WTC11 (cell line): ENCODE results near the gene PALD1. TPM values are rescaled to one million over a fixed set of nuclear protein-coding genes. Genes with fewer than 3 reads are reported as not detected.

Source experiments
- ATAC-seq: fragments of 200-7000 bp; cut with Tn5 transposase; 2 replicates; pipeline ENCODE4 v1.10.0; 2021; ENCODE audit warnings: mild to moderate bottlenecking, moderate library complexity
- CTCF ChIA-PET: fragments of 300-600 bp; sonication (Branson Sonifier 250); formaldehyde crosslinking; loops from one replicate; lab custom pipeline; 2021; ENCODE audit warnings: antibody characterized with exemption; lab: Charles Lee
- POLR2A ChIA-PET: fragments of 350-600 bp; sonication (Branson Sonifier 250); formaldehyde crosslinking; loops from one replicate; lab custom pipeline; 2021; ENCODE audit warnings: antibody characterized with exemption; lab: Charles Lee
- DNase-seq: peaks from one replicate; pipeline ENCODE4 v3.0.0; 2021; ENCODE audit warnings: low spot score
- H3K27ac Mint-ChIP-seq: 2 replicates; pipeline ENCODE4 v1.8.0; 2021; ENCODE audit warnings: mixed read lengths
- H3K27me3 Mint-ChIP-seq: 2 replicates; pipeline ENCODE4 v1.8.0; 2021; ENCODE audit warnings: low read depth, mild to moderate bottlenecking, moderate library complexity, mixed read lengths
- H3K36me3 Mint-ChIP-seq: 2 replicates; pipeline ENCODE4 v1.8.0; 2021; ENCODE audit warnings: mixed read lengths
- H3K4me1 Mint-ChIP-seq: 2 replicates; pipeline ENCODE4 v1.8.0; 2022; ENCODE audit warnings: mixed read lengths
- H3K4me3 Mint-ChIP-seq: 2 replicates; pipeline ENCODE4 v1.8.0; 2021; ENCODE audit warnings: mild to moderate bottlenecking, moderate library complexity, mixed read lengths
- H3K9me3 Mint-ChIP-seq: 2 replicates; pipeline ENCODE4 v1.8.0; 2021; ENCODE audit warnings: mixed read lengths
- CBFB ChIP-seq: sonication (generic); formaldehyde crosslinking; IDR thresholded peaks from 2 replicates; pipeline ENCODE4 v1.8.1; 2022; ENCODE audit warnings: mild to moderate bottlenecking, low read depth, missing genetic modification reagents
- CREB1 ChIP-seq: sonication (generic); formaldehyde crosslinking; IDR thresholded peaks from 2 replicates; pipeline ENCODE4 v1.8.0; 2023; ENCODE audit warnings: mild to moderate bottlenecking, missing genetic modification reagents
- FOXJ3 ChIP-seq: sonication (generic); formaldehyde crosslinking; IDR thresholded peaks from 2 replicates; pipeline ENCODE4 v1.9.0; 2021; ENCODE audit warnings: missing genetic modification reagents, mild to moderate bottlenecking, borderline replicate concordance
- HMGA2 ChIP-seq: fragments of 250-450 bp; sonication (Bioruptor Pico); IDR thresholded peaks from 2 replicates; pipeline ENCODE4 v1.4.0; 2021; ENCODE audit warnings: mild to moderate bottlenecking, moderate library complexity
- MYBL2 ChIP-seq: sonication (generic); formaldehyde crosslinking; IDR thresholded peaks from 2 replicates; pipeline ENCODE4 v1.8.1; 2023; ENCODE audit warnings: mild to moderate bottlenecking, moderate library complexity, missing genetic modification reagents
- NR2C2 ChIP-seq: sonication (generic); formaldehyde crosslinking; IDR thresholded peaks from 2 replicates; pipeline ENCODE4 v1.8.0; 2022; ENCODE audit warnings: mild to moderate bottlenecking, missing genetic modification reagents
- RELA ChIP-seq: sonication (generic); formaldehyde crosslinking; IDR thresholded peaks from 2 replicates; pipeline ENCODE4 v1.8.1; 2022; ENCODE audit warnings: missing genetic modification reagents, mild to moderate bottlenecking, borderline replicate concordance
- SMAD3 ChIP-seq: sonication (generic); formaldehyde crosslinking; IDR thresholded peaks from 2 replicates; pipeline ENCODE4 v1.8.0; 2022; ENCODE audit warnings: missing genetic modification reagents, mild to moderate bottlenecking, borderline replicate concordance
- SP1 ChIP-seq: sonication (generic); formaldehyde crosslinking; conservative IDR thresholded peaks from 2 replicates; pipeline ENCODE4 v1.8.1; 2022; ENCODE audit warnings: missing genetic modification reagents
- TEAD1 ChIP-seq: sonication (generic); formaldehyde crosslinking; IDR thresholded peaks from 2 replicates; pipeline ENCODE4 v1.8.0; 2022; ENCODE audit warnings: mild to moderate bottlenecking, missing genetic modification reagents
- TEAD4 ChIP-seq: sonication (generic); formaldehyde crosslinking; IDR thresholded peaks from 2 replicates; pipeline ENCODE4 v1.8.0; 2022; ENCODE audit warnings: mild to moderate bottlenecking, missing genetic modification reagents
- TP53 ChIP-seq: sonication (generic); formaldehyde crosslinking; IDR thresholded peaks from 2 replicates; pipeline ENCODE4 v1.8.1; 2023; ENCODE audit warnings: mild to moderate bottlenecking, missing genetic modification reagents
- ZNF121 ChIP-seq: sonication (generic); formaldehyde crosslinking; IDR thresholded peaks from 2 replicates; pipeline ENCODE4 v1.8.0; 2023; ENCODE audit warnings: missing genetic modification reagents
- ZNF232 ChIP-seq: sonication (generic); formaldehyde crosslinking; IDR thresholded peaks from 2 replicates; pipeline ENCODE4 v1.8.0; 2022; ENCODE audit warnings: mild to moderate bottlenecking, missing genetic modification reagents
- ZNF396 ChIP-seq: fragments of 250-450 bp; sonication (Bioruptor Pico); IDR thresholded peaks from 2 replicates; pipeline ENCODE4 v1.8.0; 2021; ENCODE audit warnings: mild to moderate bottlenecking, moderate library complexity, borderline replicate concordance
- ZNF423 ChIP-seq: fragments of 250-450 bp; sonication (Bioruptor Pico); IDR thresholded peaks from 2 replicates; pipeline ENCODE4 v2.1.2; 2022; ENCODE audit warnings: mild to moderate bottlenecking, moderate library complexity
- total RNA-seq: library from RNA; stranded (reverse); gene quantifications from 3 replicates; pipeline ENCODE4 v1.2.3, GENCODE V29; 2021
- TF ChIP-seq, protein P1 (sequence below): sonication (generic); formaldehyde crosslinking; IDR thresholded peaks from 2 replicates; pipeline ENCODE4 v1.8.1; 2022; ENCODE audit warnings: mild to moderate bottlenecking, missing genetic modification reagents, moderate library complexity, borderline replicate concordance
- TF ChIP-seq, protein P2 (sequence below): sonication (generic); formaldehyde crosslinking; IDR thresholded peaks from 2 replicates; pipeline ENCODE4 v1.8.0; 2022; ENCODE audit warnings: mild to moderate bottlenecking, missing genetic modification reagents
- TF ChIP-seq, protein P3 (sequence below): sonication (generic); formaldehyde crosslinking; IDR thresholded peaks from 2 replicates; pipeline ENCODE4 v1.8.1; 2023; ENCODE audit warnings: mild to moderate bottlenecking, missing genetic modification reagents
- TF ChIP-seq, protein P4 (sequence below): sonication (generic); formaldehyde crosslinking; IDR thresholded peaks from 2 replicates; pipeline ENCODE4 v1.8.1; 2022; ENCODE audit warnings: mild to moderate bottlenecking, moderate library complexity, missing genetic modification reagents
- TF ChIP-seq, protein P5 (sequence below): fragments of 250-450 bp; sonication (Bioruptor Pico); IDR thresholded peaks from 2 replicates; pipeline ENCODE4 v1.8.0; 2021; ENCODE audit warnings: mild to moderate bottlenecking

Gene PALD1
- total RNA-seq, 1 experiment from 2014 or later = 43.6 TPM

DNA sequence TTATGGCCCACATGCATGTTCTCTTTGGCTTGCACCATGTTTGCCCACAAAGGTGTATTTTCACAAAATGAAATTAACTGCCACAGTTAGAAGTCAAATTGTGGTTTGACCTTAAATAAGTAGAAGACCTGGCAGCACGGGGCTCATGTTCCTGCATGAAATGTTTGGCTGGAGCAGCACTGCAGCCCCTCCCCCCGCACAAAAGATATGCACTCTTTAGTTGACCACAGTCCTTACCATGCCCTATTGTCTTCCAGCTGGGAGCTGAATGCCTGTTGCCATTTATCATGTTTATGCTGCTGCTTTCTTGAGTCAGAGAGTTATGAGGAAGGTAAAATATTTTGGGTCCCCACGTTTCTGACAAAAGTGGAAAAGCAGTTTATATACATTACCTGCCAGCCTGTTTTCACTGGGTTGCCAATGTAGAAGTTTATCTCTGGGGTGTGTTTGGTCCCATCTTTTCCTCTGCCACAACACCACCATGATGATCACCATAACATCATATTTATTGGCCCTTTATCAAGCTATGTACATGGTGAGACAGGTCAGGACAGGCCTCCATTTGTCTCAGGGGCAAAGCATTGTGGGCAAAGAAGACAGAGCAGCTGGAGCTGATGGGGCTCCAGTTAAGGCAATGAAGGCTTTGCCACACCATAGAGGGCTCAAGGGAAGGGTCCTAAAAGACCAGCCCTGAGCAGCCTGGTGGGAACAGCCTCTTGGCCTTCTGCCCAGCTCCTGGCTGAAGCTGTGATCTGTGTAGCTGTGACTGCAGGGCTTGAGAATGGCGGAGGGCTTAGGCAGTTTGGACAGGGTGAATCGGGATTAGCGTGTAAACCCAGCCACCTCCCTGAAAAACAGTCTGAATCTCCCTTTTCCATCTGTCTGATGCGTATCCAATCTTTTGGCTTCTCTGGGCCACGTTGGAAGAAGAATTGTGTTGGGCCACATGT lies 118.6 kb downstream of the PALD1 start (continued):
- TF ChIP-seq, protein P1, sequence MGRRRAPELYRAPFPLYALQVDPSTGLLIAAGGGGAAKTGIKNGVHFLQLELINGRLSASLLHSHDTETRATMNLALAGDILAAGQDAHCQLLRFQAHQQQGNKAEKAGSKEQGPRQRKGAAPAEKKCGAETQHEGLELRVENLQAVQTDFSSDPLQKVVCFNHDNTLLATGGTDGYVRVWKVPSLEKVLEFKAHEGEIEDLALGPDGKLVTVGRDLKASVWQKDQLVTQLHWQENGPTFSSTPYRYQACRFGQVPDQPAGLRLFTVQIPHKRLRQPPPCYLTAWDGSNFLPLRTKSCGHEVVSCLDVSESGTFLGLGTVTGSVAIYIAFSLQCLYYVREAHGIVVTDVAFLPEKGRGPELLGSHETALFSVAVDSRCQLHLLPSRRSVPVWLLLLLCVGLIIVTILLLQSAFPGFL = no peak
- TF ChIP-seq HMGA2 (CRISPR knock-in tag) (no peak), RELA (CRISPR knock-in tag) (no peak), NR2C2 (CRISPR knock-in tag) (no peak), ZNF396 (no peak), TP53 (CRISPR knock-in tag) (no peak), TEAD1 (CRISPR knock-in tag) (no peak)
- TF ChIP-seq, protein P2, sequence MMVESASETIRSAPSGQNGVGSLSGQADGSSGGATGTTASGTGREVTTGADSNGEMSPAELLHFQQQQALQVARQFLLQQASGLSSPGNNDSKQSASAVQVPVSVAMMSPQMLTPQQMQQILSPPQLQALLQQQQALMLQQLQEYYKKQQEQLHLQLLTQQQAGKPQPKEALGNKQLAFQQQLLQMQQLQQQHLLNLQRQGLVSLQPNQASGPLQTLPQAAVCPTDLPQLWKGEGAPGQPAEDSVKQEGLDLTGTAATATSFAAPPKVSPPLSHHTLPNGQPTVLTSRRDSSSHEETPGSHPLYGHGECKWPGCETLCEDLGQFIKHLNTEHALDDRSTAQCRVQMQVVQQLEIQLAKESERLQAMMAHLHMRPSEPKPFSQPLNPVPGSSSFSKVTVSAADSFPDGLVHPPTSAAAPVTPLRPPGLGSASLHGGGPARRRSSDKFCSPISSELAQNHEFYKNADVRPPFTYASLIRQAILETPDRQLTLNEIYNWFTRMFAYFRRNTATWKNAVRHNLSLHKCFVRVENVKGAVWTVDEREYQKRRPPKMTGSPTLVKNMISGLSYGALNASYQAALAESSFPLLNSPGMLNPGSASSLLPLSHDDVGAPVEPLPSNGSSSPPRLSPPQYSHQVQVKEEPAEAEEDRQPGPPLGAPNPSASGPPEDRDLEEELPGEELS (CRISPR knock-in tag) = no peak

DNA sequence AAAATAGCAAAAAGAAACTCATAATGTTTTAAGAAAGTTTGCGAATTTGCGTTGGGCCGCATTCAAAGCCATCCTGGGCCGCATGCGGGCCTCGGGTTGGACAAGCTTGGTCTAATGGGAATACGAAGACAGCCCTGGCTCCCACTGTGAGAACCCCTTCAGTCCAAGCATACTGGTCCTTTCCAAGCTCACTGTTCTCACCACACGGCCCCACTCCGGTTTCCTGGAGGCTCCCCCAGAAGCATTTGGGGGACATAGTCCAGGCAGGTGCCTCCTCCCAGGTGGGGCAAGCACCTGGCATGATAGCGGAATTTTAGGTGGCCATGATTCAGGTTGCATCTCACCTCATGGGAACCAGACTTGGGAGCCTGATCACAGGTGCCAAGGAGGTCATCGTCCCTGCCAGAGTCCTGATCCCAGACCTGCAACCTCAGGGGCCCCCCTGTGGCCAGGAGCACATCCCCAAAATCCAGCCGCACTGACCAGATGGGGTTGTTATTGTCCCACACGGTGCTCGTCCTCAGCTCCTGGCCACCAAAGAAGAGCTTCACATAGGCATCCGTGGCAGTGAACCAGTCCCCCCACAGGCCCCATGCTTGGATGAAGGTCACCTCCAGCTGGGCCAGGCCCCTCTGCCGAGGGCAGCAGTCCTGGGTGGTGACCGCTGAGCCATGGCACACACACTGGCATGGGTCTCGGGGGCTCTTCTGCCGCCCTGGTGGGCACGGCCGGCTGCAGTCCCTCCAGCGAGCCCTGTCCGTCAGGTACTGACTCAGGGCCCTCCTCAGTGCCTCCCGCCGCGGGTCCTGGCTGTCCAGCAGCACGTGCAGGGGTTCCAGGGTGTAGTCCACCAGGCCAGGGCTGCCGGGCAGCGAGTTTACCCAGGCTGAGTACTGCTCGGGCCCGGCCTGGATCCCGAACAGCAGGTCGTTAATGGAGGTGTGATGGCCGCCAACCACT lies 119.6 kb downstream of the PALD1 start:
- ATAC-seq (no peak), DNase-seq (no peak)
- no peaks in the 10 kb centered on the region for H3K9me3 Mint-ChIP-seq
- no peaks in the 10 kb centered on the region for H3K36me3 Mint-ChIP-seq
- CTCF ChIA-PET = interaction anchor here (0.6 to 0.8 kb wide), 3 partner anchors 13 to 217 kb away, joined by 3 to 5 read pairs (median 3); no protein-coding TSS in a partner anchor
- TF ChIP-seq ZNF121 (CRISPR knock-in tag) (no peak), SP1 (CRISPR knock-in tag) (no peak), SMAD3 (CRISPR knock-in tag) (no peak), TP53 (CRISPR knock-in tag) (no peak), MYBL2 (no peak)
- POLR2A ChIA-PET = no interaction called here
- peaks cover 15% of the 10 kb centered on the region for H3K4me1 Mint-ChIP-seq
- no peak overlapping the region for H3K27ac Mint-ChIP-seq
- no peak overlapping the region for H3K4me3 Mint-ChIP-seq
- H3K27me3 Mint-ChIP-seq = no peaks in the 10 kb centered on the region

DNA sequence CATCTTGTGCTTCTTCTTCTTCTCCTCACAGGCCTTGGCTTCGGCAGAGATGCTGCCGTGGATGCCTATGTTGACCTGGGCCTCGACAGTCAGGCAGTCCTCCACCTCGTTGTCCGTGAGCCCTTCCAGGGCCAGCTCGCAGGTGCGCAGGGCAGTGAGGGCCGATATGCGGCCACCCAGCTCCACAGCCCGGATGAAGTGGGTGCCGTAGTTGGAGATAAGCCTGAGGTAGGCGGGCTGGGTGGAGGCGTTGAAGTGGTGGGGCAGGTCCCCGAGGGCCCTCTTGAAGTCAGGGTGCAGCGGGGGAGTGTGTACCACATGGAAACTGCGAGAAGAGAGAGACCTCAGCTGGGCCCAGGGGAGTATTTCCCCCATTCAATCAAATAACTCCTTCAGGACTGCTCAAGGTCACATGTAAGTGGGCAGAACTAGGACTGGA lies 120.3 kb downstream of the PALD1 start:
- ATAC-seq (no peak), DNase-seq (no peak)
- peaks cover 15% of the 10 kb centered on the region for H3K4me1 Mint-ChIP-seq
- ChIA-PET CTCF (interaction anchor here (0.8 kb wide), 1 partner anchor 20 kb away, joined by 3 read pairs; no protein-coding TSS in a partner anchor), POLR2A (no interaction called here)
- no peaks in the 10 kb centered on the region for H3K36me3 Mint-ChIP-seq
- no peaks in the 10 kb centered on the region for H3K27me3 Mint-ChIP-seq
- no peak overlapping the region for H3K27ac Mint-ChIP-seq
- no peaks in the 10 kb centered on the region for H3K9me3 Mint-ChIP-seq
- no peak overlapping the region for H3K4me3 Mint-ChIP-seq
- TF ChIP-seq HMGA2 (CRISPR knock-in tag) (no peak), CREB1 (CRISPR knock-in tag) (no peak), FOXJ3 (no peak), ZNF423 (CRISPR knock-in tag) (no peak), TEAD4 (CRISPR knock-in tag) (no peak), CBFB (CRISPR knock-in tag) (no peak), ZNF232 (no peak), MYBL2 (no peak)
- TF ChIP-seq, protein P3, sequence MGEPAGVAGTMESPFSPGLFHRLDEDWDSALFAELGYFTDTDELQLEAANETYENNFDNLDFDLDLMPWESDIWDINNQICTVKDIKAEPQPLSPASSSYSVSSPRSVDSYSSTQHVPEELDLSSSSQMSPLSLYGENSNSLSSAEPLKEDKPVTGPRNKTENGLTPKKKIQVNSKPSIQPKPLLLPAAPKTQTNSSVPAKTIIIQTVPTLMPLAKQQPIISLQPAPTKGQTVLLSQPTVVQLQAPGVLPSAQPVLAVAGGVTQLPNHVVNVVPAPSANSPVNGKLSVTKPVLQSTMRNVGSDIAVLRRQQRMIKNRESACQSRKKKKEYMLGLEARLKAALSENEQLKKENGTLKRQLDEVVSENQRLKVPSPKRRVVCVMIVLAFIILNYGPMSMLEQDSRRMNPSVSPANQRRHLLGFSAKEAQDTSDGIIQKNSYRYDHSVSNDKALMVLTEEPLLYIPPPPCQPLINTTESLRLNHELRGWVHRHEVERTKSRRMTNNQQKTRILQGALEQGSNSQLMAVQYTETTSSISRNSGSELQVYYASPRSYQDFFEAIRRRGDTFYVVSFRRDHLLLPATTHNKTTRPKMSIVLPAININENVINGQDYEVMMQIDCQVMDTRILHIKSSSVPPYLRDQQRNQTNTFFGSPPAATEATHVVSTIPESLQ = no peak
- TF ChIP-seq, protein P4, sequence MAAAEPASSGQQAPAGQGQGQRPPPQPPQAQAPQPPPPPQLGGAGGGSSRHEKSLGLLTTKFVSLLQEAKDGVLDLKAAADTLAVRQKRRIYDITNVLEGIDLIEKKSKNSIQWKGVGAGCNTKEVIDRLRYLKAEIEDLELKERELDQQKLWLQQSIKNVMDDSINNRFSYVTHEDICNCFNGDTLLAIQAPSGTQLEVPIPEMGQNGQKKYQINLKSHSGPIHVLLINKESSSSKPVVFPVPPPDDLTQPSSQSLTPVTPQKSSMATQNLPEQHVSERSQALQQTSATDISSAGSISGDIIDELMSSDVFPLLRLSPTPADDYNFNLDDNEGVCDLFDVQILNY (CRISPR knock-in tag) = no peak
- TF ChIP-seq, protein P5, sequence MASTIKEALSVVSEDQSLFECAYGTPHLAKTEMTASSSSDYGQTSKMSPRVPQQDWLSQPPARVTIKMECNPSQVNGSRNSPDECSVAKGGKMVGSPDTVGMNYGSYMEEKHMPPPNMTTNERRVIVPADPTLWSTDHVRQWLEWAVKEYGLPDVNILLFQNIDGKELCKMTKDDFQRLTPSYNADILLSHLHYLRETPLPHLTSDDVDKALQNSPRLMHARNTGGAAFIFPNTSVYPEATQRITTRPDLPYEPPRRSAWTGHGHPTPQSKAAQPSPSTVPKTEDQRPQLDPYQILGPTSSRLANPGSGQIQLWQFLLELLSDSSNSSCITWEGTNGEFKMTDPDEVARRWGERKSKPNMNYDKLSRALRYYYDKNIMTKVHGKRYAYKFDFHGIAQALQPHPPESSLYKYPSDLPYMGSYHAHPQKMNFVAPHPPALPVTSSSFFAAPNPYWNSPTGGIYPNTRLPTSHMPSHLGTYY (CRISPR knock-in tag) = no peak
